ENCODE data around the gene RBM4B.

GRCh38 chr11:66629356-66629755 is 48.3 kb downstream of the RBM4B start:
- TF ChIP-seq CTCF (IDR thresholded peaks at IDR 0.05 in 4 of 5, conservative IDR thresholded peaks at IDR 0.05 in 1 of 5) (no peak), POLR2A (IDR thresholded peaks at IDR 0.05) (no peak)
